ENCODE measurements around the gene PRODH.
A peak's percentile ranks its signal among the peaks of the same experiment; 100 is the strongest.
"Not testable (repeated sequence)": the region's sequence is repeated elsewhere in the genome, so short reads cannot be mapped to it uniquely, and the experiment has no call there.

The PRODH gene

DNA sequence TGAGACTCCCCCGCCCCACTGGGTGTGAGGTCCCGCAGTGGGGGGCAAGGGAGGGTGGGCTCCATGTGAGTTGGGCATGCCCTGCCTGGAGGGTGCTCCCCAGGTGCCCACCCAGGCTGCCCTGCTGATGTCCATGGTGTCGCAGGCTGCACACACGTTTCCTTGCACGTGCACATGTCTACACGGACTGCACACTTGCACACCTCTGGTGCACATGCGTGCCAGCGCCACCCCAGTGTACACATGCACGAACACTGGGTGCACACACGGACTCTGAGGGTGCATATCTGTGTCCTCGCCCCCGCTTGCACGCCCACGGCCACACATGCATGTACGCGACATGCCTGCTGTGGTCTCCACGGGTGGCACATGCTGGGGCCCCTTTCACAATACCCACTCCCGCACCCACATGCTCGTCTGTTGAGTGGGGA is 35.2 kb upstream of the PRODH start:
- H3K36me3 Mint-ChIP-seq = no peaks in the 10 kb centered on the region
- H3K27me3 Mint-ChIP-seq = peaks cover 3% of the 10 kb centered on the region
- H3K4me3 Mint-ChIP-seq = peak overlapping the region; percentile 11
- H3K9me3 Mint-ChIP-seq = no peaks in the 10 kb centered on the region
- peaks cover 3% of the 10 kb centered on the region for H3K4me1 Mint-ChIP-seq
- no peak overlapping the region for H3K27ac Mint-ChIP-seq

DNA sequence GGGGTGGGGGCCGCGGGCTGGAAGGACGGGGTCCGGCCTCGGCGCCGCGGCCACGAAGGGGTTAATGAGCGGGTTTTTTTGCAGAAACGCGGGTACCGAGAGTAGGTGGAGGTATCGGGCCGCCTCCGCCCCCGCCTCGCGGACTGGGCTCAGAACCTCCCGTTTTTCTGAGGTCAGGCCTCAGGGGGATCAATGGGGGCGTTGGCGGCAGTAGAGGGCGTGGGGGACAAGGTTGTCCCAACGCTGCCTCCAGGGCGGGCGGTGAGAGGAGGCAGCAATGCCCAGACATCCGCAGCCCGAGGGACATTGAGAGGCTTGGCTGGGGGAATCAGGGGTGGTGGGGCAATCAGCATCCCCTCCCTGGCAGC is 34.8 kb upstream of the PRODH start:
- H3K27me3 Mint-ChIP-seq = peaks cover 3% of the 10 kb centered on the region
- no peak overlapping the region for H3K27ac Mint-ChIP-seq
- no peaks in the 10 kb centered on the region for H3K36me3 Mint-ChIP-seq
- no peak overlapping the region for H3K4me3 Mint-ChIP-seq
- peaks cover 3% of the 10 kb centered on the region for H3K4me1 Mint-ChIP-seq
- H3K9me3 Mint-ChIP-seq = no peaks in the 10 kb centered on the region

DNA sequence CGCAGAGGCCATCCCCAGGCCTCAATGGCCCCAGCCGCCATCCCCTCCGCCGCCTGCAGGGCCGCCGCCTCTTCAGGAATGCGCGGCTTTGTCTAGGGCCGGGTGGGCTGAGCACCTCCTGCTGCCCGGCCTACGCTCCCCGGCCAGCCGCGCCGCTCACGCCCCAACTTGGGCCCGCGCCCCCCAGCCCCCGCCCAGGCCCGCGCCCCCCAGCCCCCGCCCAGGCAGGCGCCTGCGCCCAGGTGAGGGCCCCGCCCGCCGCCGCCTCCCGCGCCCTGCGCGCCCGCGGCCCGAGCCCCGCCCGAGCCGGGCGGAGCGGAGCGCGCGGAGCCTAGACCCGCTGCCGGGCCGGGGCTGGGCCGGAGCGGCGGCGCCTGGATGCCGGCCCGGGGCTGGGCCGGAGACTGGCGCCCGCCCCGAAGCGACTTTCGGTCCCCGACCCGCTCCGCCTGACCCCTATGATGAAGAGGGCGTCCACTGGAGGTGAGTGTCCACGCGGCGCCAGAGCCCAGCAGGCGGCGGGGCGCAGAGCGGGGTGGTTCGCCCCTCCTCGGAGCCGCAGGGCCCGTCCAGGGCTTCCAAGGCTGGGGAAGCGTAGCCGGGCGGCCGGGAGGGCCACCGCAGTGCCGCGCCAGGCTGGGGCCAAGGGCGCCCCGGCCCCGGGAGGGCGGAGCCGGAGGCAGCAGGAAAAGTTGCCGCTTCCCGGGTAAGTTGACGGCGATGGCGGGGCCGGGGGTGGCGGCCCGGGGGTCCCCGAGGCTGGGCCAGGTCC is 34.3 kb upstream of the PRODH start:
- H3K27me3 Mint-ChIP-seq = peaks cover 3% of the 10 kb centered on the region
- peaks cover 3% of the 10 kb centered on the region for H3K4me1 Mint-ChIP-seq
- no peaks in the 10 kb centered on the region for H3K9me3 Mint-ChIP-seq
- H3K27ac Mint-ChIP-seq = no peak overlapping the region
- H3K4me3 Mint-ChIP-seq = no peak overlapping the region
- no peaks in the 10 kb centered on the region for H3K36me3 Mint-ChIP-seq

DNA sequence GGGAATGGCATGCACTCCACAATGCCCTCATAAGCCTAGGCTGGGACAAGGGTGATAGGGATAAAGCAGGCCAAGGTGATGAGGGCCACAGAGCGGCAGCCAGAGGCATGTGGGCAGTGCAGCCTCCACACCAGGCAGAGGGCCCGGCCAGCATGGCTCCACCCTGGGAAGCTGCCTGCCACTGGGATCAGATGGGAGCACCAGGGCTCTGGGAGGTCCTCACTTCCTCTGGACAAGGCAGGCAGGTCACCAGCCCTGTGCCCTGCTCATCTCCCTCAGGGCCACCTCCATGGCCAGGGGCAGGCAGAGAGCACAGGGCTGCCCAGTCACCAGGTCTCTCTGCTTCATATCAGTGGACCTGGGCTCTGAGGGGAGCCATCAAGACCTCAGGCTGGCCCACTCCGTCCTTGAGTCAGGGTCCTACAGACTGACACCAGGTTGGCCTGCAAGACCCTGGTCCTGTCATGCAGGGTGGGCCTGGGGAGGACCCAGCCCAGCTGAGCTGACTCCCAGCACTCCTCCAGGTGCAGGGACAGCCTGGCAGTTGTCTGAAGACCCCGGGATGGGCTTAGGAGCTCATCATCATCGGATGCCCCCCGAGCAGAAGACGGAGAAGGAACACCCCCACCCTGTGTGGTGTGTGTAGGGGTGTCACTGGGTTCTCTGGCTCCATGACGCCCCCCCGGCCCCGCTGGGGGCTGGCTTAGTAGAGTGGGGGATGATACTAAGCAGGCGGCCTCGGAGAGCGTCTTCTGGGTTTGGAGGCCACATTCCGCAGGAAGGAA is 33.3 kb upstream of the PRODH start:
- not testable (repeated sequence) for H3K4me1 Mint-ChIP-seq

DNA sequence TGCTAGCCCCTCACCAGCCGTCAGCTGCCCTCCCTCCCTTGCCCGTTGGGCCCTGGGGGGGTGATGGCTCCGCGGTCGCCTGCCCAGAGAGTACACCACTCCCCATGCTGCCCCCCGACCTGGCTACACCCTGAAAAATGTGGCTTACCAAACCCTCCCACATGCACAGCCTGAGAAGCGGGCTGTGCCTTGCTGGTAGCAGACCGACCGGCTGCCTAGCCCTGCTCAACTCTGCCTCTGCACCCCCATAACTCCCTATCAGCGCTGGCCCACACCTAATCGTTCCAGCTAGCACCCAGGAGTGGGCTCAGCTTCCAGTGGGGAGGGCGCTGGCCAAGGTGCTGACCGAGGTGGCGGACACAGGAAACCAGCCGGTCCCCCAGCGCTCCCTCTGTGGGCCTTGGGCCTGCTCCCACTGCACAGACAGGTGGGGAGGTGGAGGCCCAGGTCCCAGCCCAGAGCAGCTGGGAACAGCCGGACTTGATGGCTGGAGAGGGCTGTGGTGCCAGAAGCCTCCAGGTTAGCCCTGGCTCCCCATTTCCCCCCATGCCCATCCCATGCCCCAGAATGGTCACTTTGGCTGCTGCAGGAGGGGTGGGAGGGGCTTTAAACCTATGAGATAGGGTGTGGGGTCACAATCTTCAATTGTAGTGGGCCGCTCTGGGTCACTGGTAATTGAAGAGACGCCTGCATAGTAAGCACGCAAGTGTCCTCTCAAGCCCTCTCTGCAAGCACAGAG is 32.1 kb upstream of the PRODH start:
- Mint-ChIP-seq H3K27me3 (peaks cover 3% of the 10 kb centered on the region), H3K27ac (no peak overlapping the region), H3K4me1 (peaks cover 3% of the 10 kb centered on the region), H3K36me3 (no peaks in the 10 kb centered on the region), H3K4me3 (no peak overlapping the region), H3K9me3 (no peaks in the 10 kb centered on the region)

More for the DNA sequence above, 33.3 kb upstream of the PRODH start:
- not testable (repeated sequence) for H3K9me3 Mint-ChIP-seq, H3K36me3 Mint-ChIP-seq, H3K27me3 Mint-ChIP-seq, H3K27ac Mint-ChIP-seq
- H3K4me3 Mint-ChIP-seq = peak overlapping the region; percentile 66

DNA sequence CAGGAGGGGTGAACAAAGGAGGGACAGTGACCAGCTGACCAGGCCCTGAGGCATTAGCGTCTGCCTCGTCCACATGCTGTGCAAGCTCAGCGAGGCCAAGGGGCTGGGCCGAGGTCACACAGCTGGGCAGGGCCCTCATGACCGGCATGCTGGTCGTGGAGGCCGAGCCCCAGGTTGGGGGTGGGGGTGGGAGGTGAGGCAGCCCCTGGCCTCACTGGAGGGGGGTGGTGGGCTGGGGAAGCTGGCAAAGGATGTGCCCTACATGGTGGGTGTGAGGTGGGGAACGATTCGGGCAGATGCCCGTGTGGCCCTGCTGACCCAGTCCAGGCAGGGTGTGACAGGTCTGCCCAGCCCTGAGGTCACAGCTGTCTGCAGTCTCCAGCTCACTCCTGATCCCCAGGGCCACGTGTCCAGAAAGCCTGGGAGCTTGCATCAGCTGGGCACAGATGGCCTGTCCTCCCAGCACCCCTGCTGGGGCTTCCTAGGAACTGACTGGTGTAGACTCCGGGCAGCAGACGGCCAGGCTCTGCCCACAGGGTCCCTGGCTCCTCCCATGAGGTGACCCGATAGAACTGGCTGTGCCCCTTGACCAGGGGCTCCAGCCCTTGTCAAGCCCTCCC is 31.4 kb upstream of the PRODH start:
- H3K27me3 Mint-ChIP-seq, H3K4me1 Mint-ChIP-seq, H3K4me3 Mint-ChIP-seq, H3K36me3 Mint-ChIP-seq, H3K9me3 Mint-ChIP-seq, H3K27ac Mint-ChIP-seq: not testable (repeated sequence)

DNA sequence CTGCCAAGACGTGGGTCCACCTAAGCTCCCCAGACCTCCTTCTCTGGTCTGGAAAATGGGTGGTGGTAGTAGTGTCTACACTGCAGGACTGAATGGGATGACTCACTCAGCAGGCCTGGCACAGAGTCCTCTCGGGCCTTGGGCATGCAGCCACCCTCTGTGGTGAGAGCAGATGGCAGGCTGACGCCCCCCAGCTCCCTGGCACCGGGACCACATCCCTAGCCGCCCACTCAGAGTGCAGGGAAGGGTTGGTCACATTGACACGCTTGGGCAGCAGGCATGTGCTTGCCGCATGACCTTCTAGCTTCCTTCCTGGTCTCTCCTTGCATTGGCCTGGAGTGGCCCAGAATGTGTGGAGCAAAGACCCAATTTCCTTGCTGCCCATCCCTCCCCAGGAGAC is 30.7 kb upstream of the PRODH start:
- Mint-ChIP-seq H3K27me3 (peaks cover 3% of the 10 kb centered on the region), H3K4me3 (no peak overlapping the region), H3K9me3 (no peaks in the 10 kb centered on the region), H3K36me3 (no peaks in the 10 kb centered on the region), H3K4me1 (peaks cover 3% of the 10 kb centered on the region), H3K27ac (no peak overlapping the region)

DNA sequence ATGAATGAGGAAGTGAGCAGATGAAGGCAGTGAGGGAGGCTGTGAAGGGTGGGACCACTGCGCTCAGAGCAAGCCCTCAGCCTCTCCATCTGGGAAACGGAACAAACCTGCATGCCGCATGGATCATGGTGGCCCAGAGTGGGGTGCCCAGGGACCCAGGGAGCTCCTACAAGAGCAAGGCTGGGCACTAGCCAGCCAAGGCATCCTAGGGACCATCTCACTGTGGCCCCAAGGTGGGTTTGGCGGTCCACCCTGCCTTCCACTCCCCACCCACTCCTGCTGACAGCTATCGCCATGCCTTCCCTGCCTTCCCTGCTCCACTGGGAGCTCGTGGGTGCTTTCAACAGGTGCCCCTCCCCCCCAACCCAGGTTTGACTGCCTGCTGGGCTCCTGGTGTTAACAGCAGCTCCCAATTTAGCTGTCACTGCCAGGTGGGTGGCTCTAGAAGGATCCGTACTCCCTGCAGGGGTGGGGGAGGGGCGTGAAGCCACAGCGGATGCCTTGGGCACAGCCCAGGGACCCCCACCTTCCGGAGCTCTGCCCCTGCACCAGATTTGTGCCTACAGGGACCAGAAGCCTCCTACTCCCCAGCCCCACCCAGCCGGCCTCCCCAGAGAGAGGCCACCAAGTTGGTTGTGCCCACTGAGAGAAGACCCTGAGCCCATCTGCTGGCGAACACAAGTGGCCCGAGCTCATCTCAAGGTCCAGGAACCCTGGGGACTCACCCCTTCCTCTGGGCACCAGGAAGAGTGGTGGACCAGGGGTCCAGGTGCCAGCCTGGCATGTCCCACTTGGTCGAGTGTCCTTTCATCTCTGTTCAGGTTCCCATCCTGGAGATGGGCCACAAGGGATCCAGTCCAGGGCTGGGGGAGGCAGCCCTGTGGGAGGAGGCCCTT is 29.7 kb upstream of the PRODH start:
- H3K27me3 Mint-ChIP-seq = peaks cover 3% of the 10 kb centered on the region
- H3K9me3 Mint-ChIP-seq = no peaks in the 10 kb centered on the region
- peaks cover 3% of the 10 kb centered on the region for H3K4me1 Mint-ChIP-seq
- H3K27ac Mint-ChIP-seq = no peak overlapping the region
- no peaks in the 10 kb centered on the region for H3K36me3 Mint-ChIP-seq
- no peak overlapping the region for H3K4me3 Mint-ChIP-seq

DNA sequence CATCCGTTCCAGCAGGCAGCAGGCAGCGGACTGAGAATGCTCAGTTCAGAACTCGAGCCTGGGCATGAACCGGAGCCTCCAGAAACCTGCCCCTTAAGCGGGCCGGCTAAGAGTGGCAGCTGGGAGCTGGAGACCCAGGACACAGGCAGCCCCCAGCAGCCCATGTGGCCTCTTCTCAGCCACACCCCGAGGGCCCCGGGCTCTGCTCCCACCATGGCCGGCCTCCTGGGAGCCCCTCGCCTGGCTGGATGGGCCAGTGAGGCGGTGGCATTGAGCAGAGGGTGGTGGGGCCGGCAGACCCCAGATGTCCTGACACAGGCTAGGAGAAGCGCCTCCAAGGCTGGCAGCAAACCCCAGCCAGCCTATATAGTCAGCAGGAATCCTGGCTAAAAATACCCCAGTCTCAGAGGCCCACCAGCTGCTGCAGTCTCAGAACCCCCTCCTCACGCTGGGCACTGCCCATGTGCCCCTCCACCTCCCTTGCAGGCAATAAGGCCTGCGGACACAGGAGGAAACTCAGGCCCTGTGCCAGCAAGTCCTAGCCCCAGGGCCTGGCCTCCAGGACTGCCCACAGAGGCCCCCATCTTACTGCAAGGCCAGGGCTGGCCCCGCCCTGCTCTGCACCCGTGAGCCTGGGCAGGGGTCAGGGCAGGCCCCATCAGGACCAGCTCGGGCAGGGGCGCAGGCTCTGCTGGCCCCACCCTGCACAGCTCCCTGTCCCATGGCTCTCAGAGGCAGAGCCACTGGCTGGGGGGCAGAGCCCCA is 28.6 kb upstream of the PRODH start:
- H3K4me1 Mint-ChIP-seq, H3K27me3 Mint-ChIP-seq, H3K27ac Mint-ChIP-seq, H3K36me3 Mint-ChIP-seq, H3K9me3 Mint-ChIP-seq, H3K4me3 Mint-ChIP-seq: not testable (repeated sequence)

DNA sequence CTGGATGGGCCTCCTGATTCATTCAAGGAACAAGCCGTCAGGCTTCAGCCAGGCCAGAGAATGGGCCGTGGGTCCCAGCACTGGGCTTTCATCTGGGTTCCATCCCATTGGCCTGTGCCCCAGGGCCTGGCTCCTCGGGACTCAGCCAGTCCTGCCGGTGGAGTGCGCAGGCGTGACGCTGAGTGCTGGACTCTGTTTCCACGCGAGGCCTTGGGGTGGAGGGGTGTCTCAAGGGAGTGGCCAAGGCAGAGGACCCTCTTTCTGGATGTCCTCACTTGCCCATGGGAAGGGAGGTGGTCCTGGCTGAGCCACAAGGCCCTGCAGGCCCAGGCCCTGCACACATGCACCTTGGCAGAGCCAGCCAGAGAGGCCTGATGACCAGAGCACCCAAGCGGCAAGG is 28.0 kb upstream of the PRODH start:
- H3K27me3 Mint-ChIP-seq, H3K9me3 Mint-ChIP-seq, H3K4me3 Mint-ChIP-seq, H3K36me3 Mint-ChIP-seq, H3K4me1 Mint-ChIP-seq, H3K27ac Mint-ChIP-seq: not testable (repeated sequence)

DNA sequence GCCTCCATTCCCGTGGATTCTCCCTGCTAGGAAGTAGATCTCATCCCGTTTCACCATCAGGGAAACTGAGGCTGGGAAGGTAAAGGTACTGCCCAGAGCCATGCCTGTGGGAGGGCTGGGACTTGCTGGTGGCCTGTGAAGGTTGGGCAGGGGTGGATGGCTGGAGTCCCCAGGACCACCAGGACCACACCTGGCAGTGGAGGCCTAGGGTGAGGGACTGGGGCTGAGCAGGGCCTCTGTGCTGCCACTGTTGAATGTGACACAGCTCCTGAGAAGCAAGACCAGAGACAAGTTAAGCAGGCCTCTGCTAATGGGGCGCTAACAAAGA is 26.2 kb upstream of the PRODH start:
- no peak overlapping the region for H3K27ac Mint-ChIP-seq
- no peaks in the 10 kb centered on the region for H3K36me3 Mint-ChIP-seq
- H3K27me3 Mint-ChIP-seq = no peaks in the 10 kb centered on the region
- no peak overlapping the region for H3K4me3 Mint-ChIP-seq
- no peaks in the 10 kb centered on the region for H3K9me3 Mint-ChIP-seq
- H3K4me1 Mint-ChIP-seq = no peaks in the 10 kb centered on the region

DNA sequence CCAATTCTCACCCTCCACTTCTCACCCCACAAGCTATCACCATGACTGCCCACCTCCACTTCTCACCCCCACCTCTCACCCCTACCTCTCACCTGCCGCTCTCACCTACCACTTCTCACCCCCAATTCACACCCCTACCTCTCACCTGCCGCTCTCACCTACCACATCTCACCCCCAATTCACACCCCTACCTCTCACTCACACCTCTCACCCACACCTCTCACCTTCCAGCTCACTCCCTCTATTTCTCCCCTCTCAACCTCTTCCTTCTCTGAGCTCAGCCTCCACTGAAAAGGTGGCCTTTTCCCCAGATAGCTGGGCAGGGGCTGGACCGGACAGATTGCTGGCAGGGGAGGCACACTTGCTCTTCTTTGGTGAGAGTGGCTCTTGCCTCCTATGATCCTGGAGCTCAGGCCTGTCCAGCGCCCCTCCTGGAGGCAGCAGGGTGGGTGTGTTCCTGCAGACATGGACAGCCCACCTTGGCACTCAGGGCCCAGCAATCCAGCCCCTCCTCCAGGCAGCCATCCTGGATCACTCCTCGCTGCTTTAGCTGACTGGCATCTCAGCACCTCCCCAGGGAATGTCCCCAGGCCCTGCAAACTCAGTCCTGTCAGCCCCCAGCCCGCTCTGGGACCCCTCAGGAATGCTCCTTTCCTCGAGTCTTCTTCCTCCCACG is 25.7 kb upstream of the PRODH start:
- H3K4me3 Mint-ChIP-seq, H3K27ac Mint-ChIP-seq, H3K36me3 Mint-ChIP-seq, H3K4me1 Mint-ChIP-seq, H3K9me3 Mint-ChIP-seq, H3K27me3 Mint-ChIP-seq: not testable (repeated sequence)

DNA sequence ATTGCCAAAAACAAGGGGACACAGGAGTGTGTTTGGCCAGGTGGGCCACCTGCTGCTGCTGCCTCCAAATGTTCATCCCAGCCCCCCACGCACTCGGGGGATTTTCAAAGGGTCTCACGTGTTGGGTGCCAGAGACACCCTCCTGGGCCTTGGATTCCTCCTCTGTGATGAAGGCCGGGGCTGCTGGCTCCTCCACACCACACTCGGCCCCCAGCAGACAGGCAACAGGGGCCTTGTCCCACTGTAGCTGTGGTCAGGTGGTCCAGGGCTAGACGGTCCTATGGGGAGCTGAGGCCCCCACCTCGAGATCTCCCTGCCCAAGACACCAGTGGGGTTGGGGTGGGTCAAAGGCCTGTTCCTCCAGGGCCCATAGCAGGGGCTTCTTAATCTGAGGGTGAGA is 25.1 kb upstream of the PRODH start:
- not testable (repeated sequence) for H3K27me3 Mint-ChIP-seq, H3K27ac Mint-ChIP-seq, H3K4me3 Mint-ChIP-seq, H3K36me3 Mint-ChIP-seq, H3K9me3 Mint-ChIP-seq, H3K4me1 Mint-ChIP-seq

DNA sequence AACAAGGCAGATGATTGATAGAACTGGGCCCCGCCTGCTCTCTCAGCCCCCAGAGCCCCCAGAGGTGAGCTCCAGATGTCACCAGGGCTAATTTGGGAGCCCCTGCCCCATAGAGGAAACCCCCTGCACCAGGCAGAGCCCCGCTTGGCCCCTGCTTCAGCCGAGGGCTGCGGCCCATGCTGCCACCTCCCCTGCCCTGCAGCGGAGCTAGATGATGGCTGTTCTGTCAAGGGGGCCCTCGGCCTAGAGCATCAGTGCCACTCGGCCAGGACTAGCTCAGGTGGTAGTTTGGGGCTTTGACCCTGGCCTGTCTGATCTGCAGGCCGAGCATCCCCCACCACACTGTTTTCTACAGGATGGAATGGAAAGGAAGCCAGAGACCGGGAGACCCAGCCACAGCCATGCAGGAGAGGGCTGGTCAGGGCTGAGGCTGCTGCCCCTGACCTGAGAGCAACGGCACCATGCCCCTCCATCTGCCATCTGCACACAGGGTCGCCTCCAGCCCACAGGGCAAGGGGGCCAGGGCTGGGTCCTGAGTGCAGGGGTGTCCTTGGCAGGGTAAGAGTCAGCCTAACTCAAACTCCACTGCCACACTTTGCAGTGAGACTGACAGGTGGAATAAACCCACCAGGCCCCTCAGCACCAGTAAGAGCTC is 24.2 kb upstream of the PRODH start:
- not testable (repeated sequence) for H3K27me3 Mint-ChIP-seq, H3K27ac Mint-ChIP-seq, H3K9me3 Mint-ChIP-seq

More for the DNA sequence above, 24.2 kb upstream of the PRODH start:
- not testable (repeated sequence) for H3K4me3 Mint-ChIP-seq, H3K36me3 Mint-ChIP-seq, H3K4me1 Mint-ChIP-seq

Measured in activated naive CD4-positive, alpha-beta T cell treated with anti-CD3 and anti-CD28 coated beads, Interleukin-2, amount 50 U/mL, for 24 hours (primary cell).